B cell (primary cell): ENCODE data around the gene ZDHHC24. TPM values are rescaled to one million over a fixed set of nuclear protein-coding genes. Genes with fewer than 3 reads are reported as not detected.

Experiments used
- ATAC-seq: fragments of 200-7000 bp; cut with Tn5 transposase; one replicate; pipeline ENCODE4 v1.10.0; 2021; ENCODE audit warnings: low read depth, mild to moderate bottlenecking, moderate number of reproducible peaks, moderate library complexity
- CTCF ChIA-PET: fragments of 350-600 bp; sonication (Branson Sonifier 250); formaldehyde crosslinking; loops from one replicate; lab custom pipeline; 2021; ENCODE audit warnings: antibody characterized with exemption, inconsistent platforms; lab: Charles Lee
- POLR2A ChIA-PET: fragments of 350-600 bp; sonication (Branson Sonifier 250); formaldehyde crosslinking; loops from one replicate; lab custom pipeline; 2021; ENCODE audit warnings: antibody characterized with exemption; lab: Charles Lee
- DNase-seq: peaks from one replicate; pipeline ENCODE4 v3.0.0; 2013
- H2AFZ ChIP-seq: 2 replicates; pipeline ENCODE4 v1.6.1; 2012; ENCODE audit warnings: mild to moderate bottlenecking, low read depth, low read length; ENCODE audit not compliant: insufficient read depth, poor library complexity, severe bottlenecking
- H3K27ac ChIP-seq, 2 donors: 1 replicate in 1 of 2; 2 replicates in 1 of 2; pipeline ENCODE4 v1.5.1; 2012 to 2013; ENCODE audit warnings: low read length in 2 of 2, mild to moderate bottlenecking in 2 of 2, moderate library complexity in 1 of 2
- H3K27me3 ChIP-seq, 4 experiments: fragments of 200-600 bp in 1 of 4; sonication (generic) in 1 of 4; replicated peaks in 1 of 4; 1 replicate in 2 of 4; 2 replicates in 2 of 4; pipeline versions ENCODE4 v1.6.1 to v1.7.0; 2013 to 2016; ENCODE audit warnings: low read length in 3 of 4, mild to moderate bottlenecking in 2 of 4, mixed read lengths in 1 of 4, moderate library complexity in 1 of 4; ENCODE audit not compliant: insufficient read depth in 4 of 4, control insufficient read depth in 3 of 4; ENCODE audit errors: control extremely low read depth in 1 of 4
- H3K36me3 ChIP-seq, 2 experiments: replicated peaks in 1 of 2; 1 replicate in 1 of 2; 2 replicates in 1 of 2; pipeline versions ENCODE4 v1.6.1 to v1.7.1; 2013; ENCODE audit warnings: low read length in 1 of 2; ENCODE audit not compliant: insufficient read depth in 2 of 2, control insufficient read depth in 1 of 2; ENCODE audit errors: control extremely low read depth in 1 of 2, extremely low read depth in 1 of 2
- H3K4me1 ChIP-seq, 2 donors: fragments of 200-600 bp in 1 of 2; sonication (generic) in 1 of 2; 1 replicate in 1 of 2; 2 replicates in 1 of 2; pipeline versions ENCODE4 v1.5.1 to v1.6.1; 2013 to 2017; ENCODE audit warnings: low read length in 2 of 2; ENCODE audit not compliant: control insufficient read depth in 2 of 2, insufficient read depth in 2 of 2
- H3K4me2 ChIP-seq: replicated peaks from 2 replicates; pipeline ENCODE3; 2012; ENCODE audit warnings: mild to moderate bottlenecking, low read depth, low read length; ENCODE audit not compliant: poor library complexity, severe bottlenecking
- H3K4me3 ChIP-seq, 5 experiments: fragments of 200-600 bp in 1 of 5; sonication (generic) in 1 of 5; 1 replicate in 3 of 5; 2 replicates in 2 of 5; pipeline versions ENCODE4 v1.5.1 to v1.7.0; 2011 to 2016; ENCODE audit warnings: low read length in 4 of 5, mild to moderate bottlenecking in 4 of 5, low read depth in 2 of 5, control low read depth in 1 of 5, moderate library complexity in 1 of 5; ENCODE audit not compliant: insufficient read depth in 1 of 5; ENCODE audit errors: control extremely low read depth in 1 of 5, extremely low read depth in 1 of 5
- H3K79me2 ChIP-seq: fragments of 200-600 bp; sonication (generic); one replicate; pipeline ENCODE4 v1.6.0; 2016; ENCODE audit warnings: low read length; ENCODE audit not compliant: control insufficient read depth, insufficient read depth
- H3K9ac ChIP-seq: fragments of 200-600 bp; sonication (generic); 2 replicates; pipeline ENCODE4 v1.6.1; 2017; ENCODE audit warnings: mild to moderate bottlenecking, low read length, moderate library complexity
- H3K9me3 ChIP-seq, 3 donors: one replicate each; pipeline versions ENCODE4 v1.6.1 to v1.7.1; 2013; ENCODE audit warnings: low read length in 2 of 3; ENCODE audit not compliant: control insufficient read depth in 2 of 3, insufficient read depth in 1 of 3; ENCODE audit errors: control extremely low read depth in 1 of 3
- H4K20me1 ChIP-seq: 2 replicates; pipeline ENCODE4 v1.6.0; 2012; ENCODE audit warnings: mild to moderate bottlenecking, low read length; ENCODE audit not compliant: insufficient read depth, control insufficient read depth, poor library complexity, severe bottlenecking
- H3K27ac Mint-ChIP-seq: one replicate; pipeline ENCODE4 v1.8.0; 2021; ENCODE audit warnings: mixed read lengths
- H3K27me3 Mint-ChIP-seq: one replicate; pipeline ENCODE4 v1.8.0; 2021; ENCODE audit warnings: mixed read lengths
- H3K4me1 Mint-ChIP-seq: one replicate; pipeline ENCODE4 v1.8.0; 2021; ENCODE audit warnings: mixed read lengths
- H3K4me3 Mint-ChIP-seq: one replicate; pipeline ENCODE4 v1.8.0; 2021; ENCODE audit warnings: mixed read lengths
- H3K9me3 Mint-ChIP-seq: one replicate; pipeline ENCODE4 v1.8.0; 2022; ENCODE audit warnings: mixed read lengths; ENCODE audit not compliant: insufficient read depth
- CTCF ChIP-seq: fragments of 200-600 bp; IDR thresholded peaks from one replicate; pipeline ENCODE4 v1.8.0; 2022; ENCODE audit warnings: antibody characterized with exemption, mild to moderate bottlenecking
- EZH2 ChIP-seq: IDR thresholded peaks from 2 replicates; pipeline ENCODE4 v1.6.1; 2012; ENCODE audit warnings: borderline replicate concordance, low read depth, mild to moderate bottlenecking, moderate library complexity, low read length; ENCODE audit not compliant: insufficient read depth, poor library complexity, severe bottlenecking
- WGBS: methylation state at CpG from one replicate; pipeline ENCODE4 v1.1.5; 2013; ENCODE audit warnings: missing lambda C conversion rate; ENCODE audit not compliant: insufficient coverage; 5-methylcytosine and 5-hydroxymethylcytosine counted together
- intact Hi-C: fragments of 100-400 bp; cut with micrococcal nuclease; formaldehyde crosslinking; loops from one replicate; pipeline ENCODE4 v1.10.0; 2022
- polyA plus RNA-seq: library from polyadenylated mRNA; depleted of rRNA; stranded (reverse); fragments of >200 nt; gene quantifications from 2 replicates; pipeline ENCODE4 v1.2.3, GENCODE V29; 2012
- total RNA-seq, 2 donors: library from RNA; stranded (reverse); fragments of 120-200 nt in 1 of 2; gene quantifications; 1 replicate in 1 of 2; 2 replicates in 1 of 2; pipeline versions ENCODE4 v1.2.3 to v1.2.4, GENCODE V29; 2013 to 2022

The ZDHHC24 gene
- total and polyA plus RNA-seq, 2 donors (not counting 1 experiment from before 2014, with no cell fraction given): 29.7 to 32.6 TPM

- no peaks in the 10 kb centered on the region for H3K27me3 ChIP-seq
- H3K36me3 ChIP-seq: peaks cover 0 to 49% of the 10 kb centered on the region in 2 experiments
- Mint-ChIP-seq H3K9me3 (no peaks in the 10 kb centered on the region), H3K27ac (no peak overlapping the region), H3K4me1 (no peaks in the 10 kb centered on the region), H3K27me3 (no peaks in the 10 kb centered on the region), H3K4me3 (no peak overlapping the region)
- no peaks in the 10 kb centered on the region for H4K20me1 ChIP-seq
- POLR2A ChIA-PET: interaction anchor here (0.6 kb wide), 1 partner anchor 1627 kb away, joined by 4 read pairs; no protein-coding TSS in a partner anchor
- ATAC-seq (no peak), DNase-seq (no peak)
- 92% methylated on average over 10 of the region's 10 CpGs for WGBS
- H3K4me3 ChIP-seq: no peak overlapping the region
- no peak overlapping the region for H3K27ac ChIP-seq
- CTCF ChIA-PET: interaction anchor here (1.3 kb wide), 1 partner anchor 13 kb away, joined by 3 read pairs; the partner anchor contains the start of gene DPP3
- TF ChIP-seq EZH2: no peak
- no peak for TF ChIP-seq CTCF
- no peaks in the 10 kb centered on the region for H3K4me1 ChIP-seq
- H3K9me3 ChIP-seq: no peaks in the 10 kb centered on the region
- H3K79me2 ChIP-seq: no peaks in the 10 kb centered on the region
- no peak overlapping the region for H2AFZ ChIP-seq
- intact Hi-C loops: no loop called here
- no peak overlapping the region for H3K4me2 ChIP-seq
- no peak overlapping the region for H3K9ac ChIP-seq
Observed at GRCh38 chr11:66493130-66493529, 52.7 kb downstream of the ZDHHC24 start.

GRCh38 chr11:66492161-66492865 lies 53.5 kb downstream of the ZDHHC24 start:
- H3K9ac ChIP-seq: no peak overlapping the region
- WGBS: 89% methylated on average over 10 of the region's 10 CpGs
- H3K36me3 ChIP-seq: peaks cover 0 to 55% of the 10 kb centered on the region in 2 experiments
- no peaks in the 10 kb centered on the region for H3K79me2 ChIP-seq
- ChIA-PET POLR2A (interaction anchor here (0.6 kb wide), 1 partner anchor 559 kb away, joined by 3 read pairs; no protein-coding TSS in a partner anchor), CTCF (interaction anchor here (0.8 to 1.0 kb wide), 3 partner anchors 85 to 168 kb away, joined by 3 to 4 read pairs (median 3); no protein-coding TSS in a partner anchor)
- H3K4me1 ChIP-seq: no peaks in the 10 kb centered on the region
- Mint-ChIP-seq H3K4me1 (no peaks in the 10 kb centered on the region), H3K27ac (no peak overlapping the region), H3K4me3 (no peak overlapping the region), H3K27me3 (no peaks in the 10 kb centered on the region), H3K9me3 (no peaks in the 10 kb centered on the region)
- ATAC-seq (no peak), DNase-seq (no peak)
- H3K4me2 ChIP-seq: no peak overlapping the region
- no peak overlapping the region for H3K4me3 ChIP-seq
- H3K27ac ChIP-seq: no peak overlapping the region
- H4K20me1 ChIP-seq: no peaks in the 10 kb centered on the region
- TF ChIP-seq EZH2: no peak
- no peak for TF ChIP-seq CTCF
- H2AFZ ChIP-seq: no peak overlapping the region
- no peaks in the 10 kb centered on the region for H3K27me3 ChIP-seq
- intact Hi-C loops: no loop called here
- no peaks in the 10 kb centered on the region for H3K9me3 ChIP-seq
